ENCODE measurements around the gene ZNF554.

The ZNF554 gene

GRCh38 chr19:2806736-2807378, 12.8 kb upstream of the ZNF554 start:
- no peak overlapping the region for H3K27ac ChIP-seq
- TF ChIP-seq CTCF (conservative IDR thresholded peaks at IDR 0.05) (no peak), ZFX (IDR thresholded peaks at IDR 0.05) (no peak)

GRCh38 chr19:2807379-2808128, 12.1 kb upstream of the ZNF554 start:
- TF ChIP-seq CTCF (conservative IDR thresholded peaks at IDR 0.05) (no peak), ZFX (IDR thresholded peaks at IDR 0.05) (no peak)
- H3K27ac ChIP-seq: no peak overlapping the region

GRCh38 chr19:2808129-2808941, 11.3 kb upstream of the ZNF554 start:
- TF ChIP-seq ZFX (IDR thresholded peaks at IDR 0.05) (no peak), CTCF (conservative IDR thresholded peaks at IDR 0.05) (no peak)
- H3K27ac ChIP-seq: no peak overlapping the region

- H3K27ac ChIP-seq: no peak overlapping the region
- TF ChIP-seq CTCF (conservative IDR thresholded peaks at IDR 0.05) (no peak), ZFX (IDR thresholded peaks at IDR 0.05) (no peak)
These were observed 10.1 kb upstream of the ZNF554 start for GRCh38 chr19:2809387-2810140.

GRCh38 chr19:2810141-2811091, 9.3 kb upstream of the ZNF554 start:
- TF ChIP-seq ZFX (IDR thresholded peaks at IDR 0.05) (no peak), CTCF (conservative IDR thresholded peaks at IDR 0.05) (no peak)
- H3K27ac ChIP-seq: no peak overlapping the region

- TF ChIP-seq CTCF (conservative IDR thresholded peaks at IDR 0.05) (no peak), ZFX (IDR thresholded peaks at IDR 0.05) (no peak)
- H3K27ac ChIP-seq: no peak overlapping the region
These were observed 8.4 kb upstream of the ZNF554 start for GRCh38 chr19:2811221-2811722.

Data from C4-2B (cell line).